CD1c-positive myeloid dendritic cell (primary cell): ENCODE measurements around the gene NRM.
"Not testable (repeated sequence)": the region's sequence is repeated elsewhere in the genome, so short reads cannot be mapped to it uniquely, and the experiment has no call there.

Source experiments
- DNase-seq: peaks from one replicate; pipeline ENCODE4 v3.0.0-alpha.2; 2016; ENCODE audit errors: extremely low spot score

Gene NRM

GRCh38 chr6:30664994-30665767 is 25.6 kb downstream of the NRM start:
- DNase-seq, result no peak

GRCh38 chr6:30657922-30658321 is 32.9 kb downstream of the NRM start:
- not testable (repeated sequence) for DNase-seq

- DNase-seq, result no peak
These were observed 33.3 kb downstream of the NRM start for GRCh38 chr6:30657454-30657853.

GRCh38 chr6:30656513-30656912 is 34.3 kb downstream of the NRM start:
- peak; percentile 73 for DNase-seq

GRCh38 chr6:30655743-30656094 is 35.1 kb downstream of the NRM start:
- DNase-seq, result no peak

- DNase-seq, result no peak
These were observed 35.7 kb downstream of the NRM start for GRCh38 chr6:30654798-30655742.

- DNase-seq, result no peak
These were observed 39.6 kb downstream of the NRM start for GRCh38 chr6:30651143-30651542.

- peak; percentile 74 for DNase-seq
These were observed 43.3 kb downstream of the NRM start for GRCh38 chr6:30647242-30648116.

- peak; percentile 95 for DNase-seq
These were observed 44.1 kb downstream of the NRM start, which contains the start of gene C6orf136 for GRCh38 chr6:30646450-30647241. C6orf136 (plus strand) TSS chr6:30647133; CDS start chr6:30647232, 99 bp downstream.

GRCh38 chr6:30645989-30646388 is 44.8 kb downstream of the NRM start:
- DNase-seq, result no peak

GRCh38 chr6:30644769-30645168 is 46.0 kb downstream of the NRM start:
- no peak for DNase-seq

- DNase-seq, result no peak
These were observed 47.1 kb downstream of the NRM start for GRCh38 chr6:30643656-30644055.

- no peak for DNase-seq
These were observed 49.7 kb downstream of the NRM start for GRCh38 chr6:30641048-30641447.

GRCh38 chr6:30640481-30640880 is 50.3 kb downstream of the NRM start:
- no peak for DNase-seq
